H1 (cell line): ENCODE data around the gene FAM120A.

Experiments used
- BRCA1 ChIP-seq: IDR thresholded peaks from 2 replicates; pipeline ENCODE4 v1.6.1; 2012; ENCODE audit warnings: low read depth, low read length, improper control_type of control experiment
- CTCF ChIP-seq, 3 experiments: IDR thresholded peaks; 1 replicate in 2 of 3; 2 replicates in 1 of 3; pipeline versions ENCODE4 v1.5.1 to v1.6.1; 2011; ENCODE audit warnings: low read length in 3 of 3, mild to moderate bottlenecking in 3 of 3, inconsistent platforms in 2 of 3, low read depth in 1 of 3, moderate library complexity in 1 of 3; ENCODE audit not compliant: insufficient read depth in 1 of 3; ENCODE audit errors: control extremely low read depth in 1 of 3
- POLR2AphosphoS5 ChIP-seq: IDR thresholded peaks from 2 replicates; pipeline ENCODE4 v1.6.1; 2011; ENCODE audit warnings: low read depth, low read length

GRCh38 chr9:93590609-93591234 lies 139.2 kb downstream of the FAM120A start:
- TF ChIP-seq POLR2AphosphoS5 (no peak), CTCF (IDR thresholded peaks at IDR 0.05; ENCODE audit: control extremely low read depth in 1 of 3, insufficient read depth in 1 of 3, low read depth in 1 of 3, low read length in 3 of 3) (no peak), BRCA1 (no peak)
